SK-N-SH (cell line): ENCODE measurements around the gene FTSJ1. TPM values are rescaled to one million over a fixed set of nuclear protein-coding genes. Genes with fewer than 3 reads are reported as not detected.

ENCODE experiments used
- CTCF ChIA-PET: fragments of 300-600, 350-600 bp; formaldehyde crosslinking; extraction: SDS; loops from one replicate; lab custom pipeline; 2021; lab: Yijun Ruan, JAX
- POLR2A ChIA-PET: fragments of 350-600 bp; sonication (Branson Sonifier 250); formaldehyde crosslinking; extraction: SDS; loops from one replicate; lab custom pipeline; 2020; ENCODE audit warnings: antibody characterized with exemption, inconsistent platforms; lab: Yijun Ruan, JAX
- DNase-seq: peaks from one replicate; pipeline ENCODE4 v3.0.0; 2012
- H2AFZ ChIP-seq: fragments of 200-600 bp; sonication (generic); 2 replicates; pipeline ENCODE4 v1.8.1; 2016; ENCODE audit warnings: antibody characterized with exemption, mild to moderate bottlenecking, low read depth
- H3F3A ChIP-seq: fragments of 200-600 bp; sonication (generic); replicated peaks from 2 replicates; pipeline ENCODE3; 2016; ENCODE audit warnings: antibody characterized with exemption, mild to moderate bottlenecking; ENCODE audit not compliant: insufficient read depth
- H3K27ac ChIP-seq, 2 experiments: fragments of 200-500 bp in 1 of 2; fragments of 200-600 bp in 1 of 2; sonication (Bioruptor generic) in 1 of 2; sonication (generic), shearing (Covaris generic) in 1 of 2; 2 replicates each; pipeline versions ENCODE4 v1.5.1 to v1.6.1; 2014 to 2016; ENCODE audit warnings: low read depth in 2 of 2, inconsistent platforms in 1 of 2, low read length in 1 of 2, mild to moderate bottlenecking in 1 of 2, mixed read lengths in 1 of 2
- H3K27me3 ChIP-seq: fragments of 200-600 bp; sonication (generic), shearing (Covaris generic); 2 replicates; pipeline ENCODE4 v1.6.1; 2016; ENCODE audit warnings: mixed run types; ENCODE audit not compliant: insufficient read depth
- H3K36me3 ChIP-seq, 2 experiments: fragments of 200-500 bp in 1 of 2; fragments of 200-600 bp in 1 of 2; sonication (Bioruptor generic) in 1 of 2; sonication (generic) in 1 of 2; replicated peaks in 1 of 2; 2 replicates each; pipeline versions ENCODE3 to v1.5.1; 2014 to 2016; ENCODE audit warnings: low read length in 1 of 2, mild to moderate bottlenecking in 1 of 2; ENCODE audit not compliant: insufficient read depth in 2 of 2, control insufficient read depth in 1 of 2
- H3K4me1 ChIP-seq, 2 experiments: fragments of 200-500 bp in 1 of 2; fragments of 200-600 bp in 1 of 2; sonication (Bioruptor generic) in 1 of 2; sonication (generic), shearing (Covaris generic) in 1 of 2; 2 replicates each; pipeline versions ENCODE4 v1.5.1 to v1.6.1; 2014 to 2016; ENCODE audit warnings: low read depth in 1 of 2, low read length in 1 of 2, mixed run types in 1 of 2; ENCODE audit not compliant: insufficient read depth in 2 of 2, control insufficient read depth in 1 of 2
- H3K4me2 ChIP-seq: fragments of 200-600 bp; sonication (generic), shearing (Covaris generic); 2 replicates; pipeline ENCODE4 v1.6.1; 2017; ENCODE audit warnings: mixed run types
- H3K4me3 ChIP-seq, 2 experiments: fragments of 200-500 bp in 1 of 2; fragments of 200-600 bp in 1 of 2; sonication (Bioruptor generic) in 1 of 2; sonication (generic), shearing (Covaris generic) in 1 of 2; 2 replicates each; pipeline versions ENCODE4 v1.5.1 to v1.8.1; 2014 to 2016; ENCODE audit warnings: low read depth in 2 of 2, inconsistent platforms in 1 of 2, low read length in 1 of 2, mild to moderate bottlenecking in 1 of 2, mixed read lengths in 1 of 2, moderate library complexity in 1 of 2
- H3K79me2 ChIP-seq: fragments of 200-600 bp; sonication (generic); 2 replicates; pipeline ENCODE4 v1.8.1; 2017; ENCODE audit warnings: mild to moderate bottlenecking; ENCODE audit not compliant: insufficient read depth
- H3K9ac ChIP-seq: fragments of 200-600 bp; sonication (generic); 2 replicates; pipeline ENCODE4 v1.6.1; 2017; ENCODE audit warnings: mixed run types
- H3K9me2 ChIP-seq: fragments of 200-600 bp; sonication (generic); 2 replicates; pipeline ENCODE4 v1.6.1; 2017; ENCODE audit warnings: mixed run types
- H3K9me3 ChIP-seq: fragments of 200-600 bp; sonication (generic); 2 replicates; pipeline ENCODE4 v1.6.1; 2017; ENCODE audit warnings: mixed run types, mild to moderate bottlenecking, moderate library complexity
- H4K20me1 ChIP-seq: fragments of 200-600 bp; sonication (generic); 2 replicates; pipeline ENCODE4 v1.6.1; 2017; ENCODE audit warnings: mild to moderate bottlenecking, mixed run types; ENCODE audit not compliant: insufficient read depth
- FOXJ3 ChIP-seq: sonication (generic); formaldehyde crosslinking; IDR thresholded peaks from 2 replicates; pipeline ENCODE4 v1.5.1; 2020; ENCODE audit warnings: mild to moderate bottlenecking, missing genetic modification reagents
- MXI1 ChIP-seq: IDR thresholded peaks from 2 replicates; pipeline ENCODE4 v1.6.1; 2012; ENCODE audit warnings: mild to moderate bottlenecking, low read depth, low read length, improper control_type of control experiment
- NFIC ChIP-seq: IDR thresholded peaks from 2 replicates; pipeline ENCODE4 v1.4.0; 2012; ENCODE audit warnings: borderline replicate concordance
- POLR2AphosphoS5 ChIP-seq: IDR thresholded peaks from 2 replicates; pipeline ENCODE4 v1.6.1; 2012; ENCODE audit warnings: low read depth, low read length
- SMC3 ChIP-seq: IDR thresholded peaks from 2 replicates; pipeline ENCODE4 v1.6.1; 2012; ENCODE audit warnings: low read depth, low read length, improper control_type of control experiment
- TAF1 ChIP-seq: IDR thresholded peaks from 2 replicates; pipeline ENCODE4 v1.6.1; 2012; ENCODE audit warnings: low read depth, mild to moderate bottlenecking, low read length, moderate library complexity, borderline replicate concordance
- TEAD4 ChIP-seq: IDR thresholded peaks from 2 replicates; pipeline ENCODE4 v1.4.0; 2012; ENCODE audit warnings: mild to moderate bottlenecking, borderline replicate concordance; ENCODE audit not compliant: insufficient read depth
- USF1 ChIP-seq: IDR thresholded peaks from 2 replicates; pipeline ENCODE4 v1.4.0; 2012; ENCODE audit warnings: low read depth, borderline replicate concordance
- USF2 ChIP-seq: fragments of 150-350 bp; IDR thresholded peaks from 2 replicates; pipeline ENCODE4 v1.6.1; 2017; ENCODE audit warnings: antibody characterized with exemption, low read length, low read depth, borderline replicate concordance
- YY1 ChIP-seq: IDR thresholded peaks from 2 replicates; pipeline ENCODE4 v1.4.0; 2012; ENCODE audit warnings: low read depth, mild to moderate bottlenecking
- ZBTB33 ChIP-seq: IDR thresholded peaks from 2 replicates; pipeline ENCODE4 v1.4.0; 2012; ENCODE audit warnings: low read depth, borderline replicate concordance
- WGBS: methylation state at CpG from one replicate; pipeline ENCODE4 v1.1.6; 2017; ENCODE audit warnings: low lambda C conversion rate; 5-methylcytosine and 5-hydroxymethylcytosine counted together
- polyA plus RNA-seq, 3 experiments: library from polyadenylated mRNA; depleted of rRNA; stranded (reverse); fragments of >200 nt; gene quantifications; 2 replicates each; pipeline ENCODE4 v1.2.3, GENCODE V29; 2012

The FTSJ1 gene
- polyA plus RNA-seq, 1 of the 3 experiments (the other 2 are of a cell fraction): 34.1 TPM

GRCh38 chrX:48504261-48504660 is 28.3 kb downstream of the FTSJ1 start:
- Histone ChIP-seq H2AFZ (no peak overlapping the region), H3F3A (no peaks in the 10 kb centered on the region), H3K9me3 (no peaks in the 10 kb centered on the region), H3K4me1 (no peaks in the 10 kb centered on the region), H3K9ac (no peak overlapping the region), H3K9me2 (no peaks in the 10 kb centered on the region), H3K36me3 (no peaks in the 10 kb centered on the region), H3K4me2 (no peak overlapping the region), H3K4me3 (no peak overlapping the region), H4K20me1 (no peaks in the 10 kb centered on the region), H3K27ac (no peak overlapping the region), H3K27me3 (no peaks in the 10 kb centered on the region; the same call in 1 of the 2 replicates), H3K79me2 (no peaks in the 10 kb centered on the region)
- no peak for DNase-seq
- WGBS: 41% methylated on average over 7 of the region's 7 CpGs
- POLR2A ChIA-PET: no interaction called here
- TF ChIP-seq USF1: no peak
- no peak for TF ChIP-seq MXI1
- no peak for TF ChIP-seq USF2
- no peak for TF ChIP-seq YY1
- TF ChIP-seq ZBTB33: no peak
- CTCF ChIA-PET: no interaction called here

- no peak overlapping the region for H3K27ac ChIP-seq
- CTCF ChIA-PET: interaction anchor here (0.9 kb wide), 1 partner anchor 11 kb away, joined by 3 read pairs; no protein-coding TSS in a partner anchor
- H3K4me2 ChIP-seq: no peak overlapping the region
- no peaks in the 10 kb centered on the region for H3K9me2 ChIP-seq
- H3K36me3 ChIP-seq: no peaks in the 10 kb centered on the region
- H4K20me1 ChIP-seq: no peaks in the 10 kb centered on the region
- WGBS: 33% methylated on average over 5 of the region's 5 CpGs
- TF ChIP-seq TAF1 (no peak), POLR2AphosphoS5 (no peak), SMC3 (no peak), TEAD4 (no peak), FOXJ3 (CRISPR knock-in tag) (no peak), NFIC (no peak)
- TF ChIP-seq, all 33 proteins: peak for 0
- Histone ChIP-seq H3K9me3 (no peaks in the 10 kb centered on the region), H3K27me3 (no peaks in the 10 kb centered on the region; the same call in 1 of the 2 replicates), H3K4me3 (no peak overlapping the region), H3K9ac (no peak overlapping the region), H3K79me2 (no peaks in the 10 kb centered on the region), H3K4me1 (peaks cover 0 to 7% of the 10 kb centered on the region in 2 experiments; a peak in 1 of 4 replicates), H3F3A (no peaks in the 10 kb centered on the region), H2AFZ (no peak overlapping the region)
- POLR2A ChIA-PET: no interaction called here
- no peak for DNase-seq
Observed at GRCh38 chrX:48505481-48505880, 29.5 kb downstream of the FTSJ1 start.
